ENCODE data around the gene BBS4. TPM values are rescaled to one million over a fixed set of nuclear protein-coding genes. Genes with fewer than 3 reads are reported as not detected.
"Not testable (repeated sequence)": the region's sequence is repeated elsewhere in the genome, so short reads cannot be mapped to it uniquely, and the experiment has no call there.

BBS4 gene
- total and polyA plus RNA-seq, 12 donors = 6.8 to 18.0 (median 12.5) TPM

- TF ChIP-seq CTCF (IDR thresholded peaks at IDR 0.05) = no peak
- no peak overlapping the region for H3K4me3 ChIP-seq
- intact Hi-C loops (cut with DNase I) = no loop called here
- H3K27ac ChIP-seq = no peak overlapping the region
- DNase-seq (no peak), ATAC-seq (no peak)
- peaks cover 0 to 12% (median 7%) of the 10 kb centered on the region in 9 donors for H3K4me1 ChIP-seq
- no peaks in the 10 kb centered on the region for H3K36me3 ChIP-seq
- no peaks in the 10 kb centered on the region for H3K27me3 ChIP-seq
- 91 to 94% methylated on average over 5 of the region's 5 CpGs for WGBS, 2 donors
- H3K9me3 ChIP-seq = no peaks in the 10 kb centered on the region
Measured at GRCh38 chr15:72690938-72691337, 4.9 kb downstream of the BBS4 start.

GRCh38 chr15:72698938-72699337, 12.9 kb downstream of the BBS4 start:
- TF ChIP-seq CTCF (IDR thresholded peaks at IDR 0.05) = no peak
- H3K4me3 ChIP-seq = no peak overlapping the region
- no peaks in the 10 kb centered on the region for H3K4me1 ChIP-seq
- 92 to 95% methylated on average over 5 of the region's 5 CpGs for WGBS, 2 donors
- intact Hi-C loops (cut with DNase I) = no loop called here
- no peak overlapping the region for H3K27ac ChIP-seq
- H3K36me3 ChIP-seq = peaks cover 0 to 6% (median 0%) of the 10 kb centered on the region in 9 donors
- no peak for ATAC-seq
- no peak for DNase-seq
- no peaks in the 10 kb centered on the region for H3K27me3 ChIP-seq
- no peaks in the 10 kb centered on the region for H3K9me3 ChIP-seq

GRCh38 chr15:72700076-72700475, 14.1 kb downstream of the BBS4 start:
- ATAC-seq (no peak), DNase-seq (no peak)
- Histone ChIP-seq H3K27me3 (no peaks in the 10 kb centered on the region), H3K4me3 (no peak overlapping the region), H3K4me1 (no peaks in the 10 kb centered on the region), H3K27ac (no peak overlapping the region), H3K9me3 (no peaks in the 10 kb centered on the region), H3K36me3 (peaks cover 0 to 6% (median 0%) of the 10 kb centered on the region in 9 donors)
- TF ChIP-seq CTCF (IDR thresholded peaks at IDR 0.05) = no peak
- 93 to 95% methylated on average over 9 of the region's 9 CpGs for WGBS, 2 donors
- intact Hi-C loops (cut with DNase I) = no loop called here

GRCh38 chr15:72706266-72706665, 20.3 kb downstream of the BBS4 start:
- no peak overlapping the region for H3K4me3 ChIP-seq
- H3K36me3 ChIP-seq = peaks cover 0 to 10% (median 0%) of the 10 kb centered on the region in 9 donors
- intact Hi-C loops (cut with DNase I) = no loop called here
- no peaks in the 10 kb centered on the region for H3K27me3 ChIP-seq
- TF ChIP-seq CTCF (IDR thresholded peaks at IDR 0.05) = no peak
- H3K4me1 ChIP-seq = peaks cover 0 to 6% (median 0%) of the 10 kb centered on the region in 9 donors
- DNase-seq = no peak
- no peak overlapping the region for H3K27ac ChIP-seq
- 95 to 96% methylated on average over 11 of the region's 11 CpGs for WGBS, 2 donors
- ATAC-seq = no peak
- H3K9me3 ChIP-seq = no peaks in the 10 kb centered on the region

- H3K4me1 ChIP-seq; H3K4me3 ChIP-seq; H3K27me3 ChIP-seq; H3K27ac ChIP-seq; intact Hi-C loops (cut with DNase I); H3K9me3 ChIP-seq; DNase-seq; ATAC-seq: not testable (repeated sequence)
- WGBS, 2 donors = 83 to 84% methylated on average over 8 of the region's 8 CpGs
- H3K36me3 ChIP-seq = peaks cover 0 to 34% (median 10%) of the 10 kb centered on the region in 9 donors
Measured at GRCh38 chr15:72708551-72709303, 22.7 kb downstream of the BBS4 start.

Data from heart right ventricle (tissue), 16 donors.